HEK293T (cell line): ENCODE data around the gene STON2.
"Not testable (repeated sequence)": the region's sequence is repeated elsewhere in the genome, so short reads cannot be mapped to it uniquely, and the experiment has no call there.

Experiments
- CTCF ChIA-PET: fragments of 350-600 bp; formaldehyde crosslinking; extraction: SDS; loops from one replicate; lab custom pipeline; 2021; ENCODE audit warnings: antibody characterized with exemption, inconsistent platforms; lab: Yijun Ruan, JAX
- POLR2A ChIA-PET: fragments of 350-600 bp; formaldehyde crosslinking; extraction: SDS; loops from one replicate; lab custom pipeline; 2020; ENCODE audit warnings: antibody characterized with exemption, inconsistent platforms; lab: Yijun Ruan, JAX
- DNase-seq: peaks from one replicate; pipeline ENCODE4 v3.0.0; 2012; ENCODE audit warnings: mixed read lengths; ENCODE audit errors: extremely low spot score
- ARNT ChIP-seq: fragments of 450-650 bp; IDR thresholded peaks from 2 replicates; pipeline ENCODE4 v1.6.1; 2017; ENCODE audit warnings: mild to moderate bottlenecking
- BHLHE40 ChIP-seq: fragments of 450-650 bp; IDR thresholded peaks from 2 replicates; pipeline ENCODE4 v1.6.1; 2016; ENCODE audit warnings: mild to moderate bottlenecking, moderate library complexity, borderline replicate concordance
- CTBP1 ChIP-seq: fragments of 450-650 bp; IDR thresholded peaks from 2 replicates; pipeline ENCODE4 v1.6.1; 2016; ENCODE audit warnings: borderline replicate concordance
- ELF4 ChIP-seq: fragments of 450-650 bp; IDR thresholded peaks from 2 replicates; pipeline ENCODE4 v1.6.1; 2017; ENCODE audit warnings: antibody characterized with exemption
- FOXA1 ChIP-seq: fragments of 450-650 bp; IDR thresholded peaks from 2 replicates; pipeline ENCODE4 v1.6.1; 2016; ENCODE audit warnings: mild to moderate bottlenecking
- FOXK2 ChIP-seq: fragments of 450-650 bp; IDR thresholded peaks from 2 replicates; pipeline ENCODE4 v1.6.1; 2016; ENCODE audit warnings: mild to moderate bottlenecking
- FOXM1 ChIP-seq: fragments of 450-650 bp; IDR thresholded peaks from 2 replicates; pipeline ENCODE4 v1.6.1; 2017; ENCODE audit warnings: mild to moderate bottlenecking, borderline replicate concordance
- HDGF ChIP-seq: fragments of 450-650 bp; IDR thresholded peaks from 2 replicates; pipeline ENCODE4 v1.6.1; 2017; ENCODE audit warnings: antibody characterized with exemption, borderline replicate concordance
- L3MBTL2 ChIP-seq: fragments of 450-650 bp; conservative IDR thresholded peaks from 2 replicates; pipeline ENCODE4 v1.6.1; 2016; ENCODE audit warnings: mild to moderate bottlenecking
- LEF1 ChIP-seq: fragments of 450-650 bp; IDR thresholded peaks from 2 replicates; pipeline ENCODE4 v1.6.1; 2017; ENCODE audit warnings: mild to moderate bottlenecking, borderline replicate concordance
- NFRKB ChIP-seq: fragments of 450-650 bp; IDR thresholded peaks from 2 replicates; pipeline ENCODE4 v1.6.1; 2016; ENCODE audit warnings: mild to moderate bottlenecking, moderate library complexity
- SP1 ChIP-seq: fragments of 450-650 bp; IDR thresholded peaks from 2 replicates; pipeline ENCODE4 v1.6.1; 2017
- SUZ12 ChIP-seq: fragments of 450-650 bp; IDR thresholded peaks from 2 replicates; pipeline ENCODE4 v1.6.1; 2016; ENCODE audit warnings: mild to moderate bottlenecking
- TARDBP ChIP-seq: fragments of 450-650 bp; IDR thresholded peaks from 2 replicates; pipeline ENCODE4 v1.6.1; 2016
- ZNF384 ChIP-seq: fragments of 450-650 bp; IDR thresholded peaks from 2 replicates; pipeline ENCODE4 v1.6.1; 2016
- TF ChIP-seq, protein P1 (sequence below): fragments of 450-650 bp; IDR thresholded peaks from 2 replicates; pipeline ENCODE4 v1.6.1; 2016

The STON2 gene

DNA sequence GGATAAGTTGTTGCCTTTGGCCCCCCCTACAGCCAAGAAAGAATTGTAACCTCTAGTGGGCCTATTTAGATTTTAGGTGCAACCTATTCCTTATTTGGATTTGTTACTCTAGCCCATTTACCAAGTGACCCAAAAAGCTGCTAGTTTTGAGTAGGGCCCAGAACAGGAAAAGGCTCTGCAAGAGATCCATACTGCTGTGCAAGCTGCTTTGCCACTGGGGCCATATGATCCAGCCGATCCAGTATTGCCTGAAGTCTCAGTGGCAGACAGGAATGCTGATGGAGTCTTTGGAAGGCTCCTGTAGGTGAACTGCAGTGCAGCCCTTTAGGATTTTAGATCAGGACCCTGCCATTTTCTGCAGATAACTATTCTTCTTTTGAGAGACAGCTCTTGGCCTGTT lies 166.5 kb downstream of the STON2 start:
- TF ChIP-seq FOXA1 (no peak), SP1 (no peak), BHLHE40 (no peak), FOXM1 (no peak), FOXK2 (no peak), SUZ12 (no peak), ZNF384 (no peak), ELF4 (no peak), TARDBP (no peak), NFRKB (no peak)
- TF ChIP-seq, protein P1, sequence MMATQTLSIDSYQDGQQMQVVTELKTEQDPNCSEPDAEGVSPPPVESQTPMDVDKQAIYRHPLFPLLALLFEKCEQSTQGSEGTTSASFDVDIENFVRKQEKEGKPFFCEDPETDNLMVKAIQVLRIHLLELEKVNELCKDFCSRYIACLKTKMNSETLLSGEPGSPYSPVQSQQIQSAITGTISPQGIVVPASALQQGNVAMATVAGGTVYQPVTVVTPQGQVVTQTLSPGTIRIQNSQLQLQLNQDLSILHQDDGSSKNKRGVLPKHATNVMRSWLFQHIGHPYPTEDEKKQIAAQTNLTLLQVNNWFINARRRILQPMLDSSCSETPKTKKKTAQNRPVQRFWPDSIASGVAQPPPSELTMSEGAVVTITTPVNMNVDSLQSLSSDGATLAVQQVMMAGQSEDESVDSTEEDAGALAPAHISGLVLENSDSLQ, result no peak
- DNase-seq, result no peak
- POLR2A ChIA-PET, result interaction anchor here (1.0 kb wide), 1 partner anchor 12 kb away, joined by 6 read pairs; the partner anchor contains the start of gene GTF2A1
- CTCF ChIA-PET, result no interaction called here

DNA sequence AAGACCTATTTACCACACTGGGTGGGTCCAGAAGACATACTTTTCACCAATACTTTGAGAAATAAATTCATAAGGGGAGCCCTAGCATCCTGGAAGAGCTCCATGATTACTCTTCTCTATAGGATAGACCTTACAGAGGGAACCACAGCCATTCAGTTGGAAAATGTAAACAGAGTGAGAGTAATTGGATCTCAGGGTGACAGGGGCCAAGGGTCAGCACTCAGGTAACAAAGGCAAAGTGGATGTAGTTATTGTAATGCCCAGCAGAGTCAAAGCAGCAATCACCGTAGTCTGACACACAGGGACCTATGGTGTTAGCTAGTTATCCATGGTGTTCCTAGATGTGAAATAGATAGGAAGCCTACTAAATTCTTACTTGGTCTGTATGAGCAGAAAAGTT lies 168.6 kb downstream of the STON2 start:
- DNase-seq, result no peak
- POLR2A ChIA-PET, result interaction anchor here (1.4 kb wide), 2 partner anchors 10 kb away, joined by 3 to 5 read pairs; partner anchors contain the start of gene GTF2A1
- TF ChIP-seq ARNT, result no peak
- CTCF ChIA-PET, result no interaction called here

DNA sequence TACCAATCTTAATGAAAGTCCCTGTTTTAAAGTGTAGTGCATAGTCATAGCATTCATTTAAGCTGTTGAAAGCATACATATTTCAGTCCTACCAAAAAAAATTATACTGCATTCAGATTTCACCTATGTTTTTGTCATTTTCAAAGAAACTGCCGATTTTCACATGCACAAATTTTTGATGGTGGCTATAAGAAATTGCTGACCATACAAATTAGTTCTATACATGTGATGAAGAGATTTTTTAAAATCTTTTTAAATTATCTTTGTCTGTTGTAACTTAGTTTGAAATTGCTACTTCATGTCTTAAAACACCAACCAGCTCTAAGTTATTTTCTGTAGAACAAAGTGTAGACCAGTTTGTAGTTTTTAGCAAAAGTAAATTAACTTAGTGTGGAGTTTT lies 175.9 kb downstream of the STON2 start:
- ChIA-PET CTCF (no interaction called here), POLR2A (no interaction called here)
- no peak for TF ChIP-seq NFRKB
- TF ChIP-seq HDGF, result no peak
- TF ChIP-seq SP1, result no peak
- DNase-seq, result no peak

DNA sequence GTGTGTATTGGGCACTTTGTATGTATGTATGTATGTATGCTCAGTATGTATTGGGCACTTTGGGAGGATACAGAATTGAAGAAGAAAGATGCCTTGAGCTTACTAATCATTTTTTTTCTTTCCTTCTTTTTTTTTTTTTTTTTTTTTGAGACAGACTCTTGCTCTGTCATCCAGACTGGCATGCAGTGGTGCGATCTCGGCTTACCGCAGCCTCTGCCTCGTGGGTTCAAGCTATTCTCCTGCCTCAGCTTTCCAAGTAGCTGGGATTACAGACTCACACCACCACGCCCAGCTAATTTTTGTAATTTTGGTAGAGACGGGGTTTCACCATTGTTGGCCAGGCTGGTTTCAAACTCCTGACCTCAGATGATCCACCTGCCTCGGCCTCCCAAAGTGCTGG lies 176.3 kb downstream of the STON2 start:
- CTCF ChIA-PET, DNase-seq: not testable (repeated sequence)

DNA sequence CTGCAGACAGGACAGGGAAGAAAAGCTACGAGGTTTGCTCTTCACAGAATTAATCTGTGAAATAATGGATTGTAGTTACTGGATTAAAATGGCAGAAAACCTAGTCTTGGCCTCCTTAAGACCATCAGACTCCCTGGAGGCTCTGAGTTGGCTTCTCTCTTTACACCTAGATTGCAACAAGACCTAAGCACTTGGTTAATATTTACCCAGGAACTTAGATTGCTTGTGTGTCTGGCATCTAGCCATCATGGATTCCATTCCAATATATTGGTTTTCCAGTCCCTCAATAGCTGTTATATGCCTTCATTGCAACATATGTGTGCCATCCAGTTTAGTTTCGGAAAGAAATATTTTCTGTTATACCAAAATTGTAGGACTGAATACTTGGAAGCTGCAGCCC lies 177.4 kb downstream of the STON2 start:
- TF ChIP-seq, protein P1, result no peak
- TF ChIP-seq TARDBP (no peak), ARNT (no peak)
- POLR2A ChIA-PET, result interaction anchor here (2.2 kb wide), 1 partner anchor 227 kb away, joined by 6 read pairs; no protein-coding TSS in a partner anchor
- CTCF ChIA-PET, result interaction anchor here (0.6 to 0.9 kb wide), 2 partner anchors 48 to 161 kb away, joined by 3 to 4 read pairs; no protein-coding TSS in a partner anchor
- DNase-seq, result no peak

More for the DNA sequence above, 176.3 kb downstream of the STON2 start:
- POLR2A ChIA-PET, result not testable (repeated sequence)

DNA sequence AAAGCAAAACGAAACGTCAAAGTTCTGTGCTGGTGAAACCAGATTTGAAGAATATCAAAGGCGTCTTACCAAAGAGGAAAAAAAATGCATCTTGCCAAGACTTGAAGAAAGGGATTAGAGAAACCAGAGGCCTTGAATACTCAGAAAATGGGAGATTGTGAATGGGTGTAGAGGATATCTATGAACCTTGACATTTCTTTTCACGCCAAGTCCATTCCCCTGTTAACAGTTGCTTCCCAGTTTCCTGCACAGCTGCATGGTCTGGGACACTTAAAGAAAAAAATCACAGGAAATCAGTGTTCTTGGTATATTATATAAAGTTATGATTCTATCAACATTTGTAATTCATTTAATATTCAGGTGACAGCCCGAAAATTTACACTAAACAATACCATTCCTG lies 178.0 kb downstream of the STON2 start:
- TF ChIP-seq NFRKB (no peak), ELF4 (no peak), FOXK2 (no peak), LEF1 (no peak), ZNF384 (no peak), BHLHE40 (no peak), FOXM1 (no peak), SP1 (no peak), HDGF (no peak), FOXA1 (no peak), ARNT (no peak), CTBP1 (no peak), L3MBTL2 (no peak), TARDBP (no peak), SUZ12 (no peak)
- TF ChIP-seq, protein P1, result no peak
- ChIA-PET CTCF (interaction anchor here (0.9 kb wide), 1 partner anchor 48 kb away, joined by 3 read pairs; no protein-coding TSS in a partner anchor), POLR2A (interaction anchor here (1.6 to 2.2 kb wide), 4 partner anchors 25 to 239 kb away, joined by 5 to 6 read pairs (median 6); no protein-coding TSS in a partner anchor)
- DNase-seq, result no peak

DNA sequence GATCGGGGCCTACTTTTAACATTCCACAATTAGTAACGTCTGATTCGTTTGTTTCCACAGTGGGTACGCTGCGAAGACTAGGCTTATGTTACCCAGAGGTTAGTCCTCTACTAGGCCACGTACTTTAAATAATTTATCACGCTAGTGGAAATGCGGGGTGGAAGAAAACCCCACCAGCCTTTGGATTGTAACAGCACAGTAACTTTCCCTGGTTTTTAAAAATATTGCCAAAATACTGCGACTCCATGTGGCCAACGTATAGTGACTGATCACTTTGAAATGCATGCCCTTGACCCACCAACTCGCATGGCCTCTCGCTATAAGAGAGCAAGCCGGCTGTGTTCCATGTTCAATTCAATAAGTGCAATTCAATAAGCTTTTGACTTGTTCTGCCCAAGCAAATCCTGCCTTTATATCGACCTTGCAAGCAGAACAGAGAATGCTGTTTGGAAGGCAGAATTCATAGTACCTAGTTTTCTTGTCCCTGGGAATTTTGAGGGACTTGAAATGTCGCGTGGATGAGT lies 178.5 kb downstream of the STON2 start:
- ChIA-PET POLR2A (interaction anchor here (0.8 to 2.2 kb wide), 21 partner anchors 9 to 312 kb away, joined by 3 to 9 read pairs (median 4); partner anchors contain the start of genes CEP128 and SEL1L), CTCF (interaction anchor here (0.9 kb wide), 1 partner anchor 47 kb away, joined by 3 read pairs; no protein-coding TSS in a partner anchor)
- no peak for DNase-seq
- TF ChIP-seq, protein P1, result no peak
- TF ChIP-seq ELF4 (no peak), ZNF384 (no peak), L3MBTL2 (peak; percentile 30), TARDBP (no peak)
